SK-N-SH treated with all-trans-retinoic acid at 6 μM for 48 hours (cell line): ENCODE data around the gene FBXL17.

ENCODE experiments used
- OSR1 ChIP-seq: fragments of 250-450 bp; sonication (Bioruptor Pico); IDR thresholded peaks from 2 replicates; pipeline ENCODE4 v1.8.0; 2022; ENCODE audit warnings: moderate library complexity, mild to moderate bottlenecking, inconsistent platforms
- TCF4 ChIP-seq: fragments of 250-450 bp; sonication (Bioruptor Pico); IDR thresholded peaks from 2 replicates; pipeline ENCODE4 v1.8.0; 2021; ENCODE audit warnings: mild to moderate bottlenecking, moderate library complexity, borderline replicate concordance
- ZFP3 ChIP-seq: fragments of 250-450 bp; sonication (Bioruptor Pico); IDR thresholded peaks from 2 replicates; pipeline ENCODE4 v1.5.0; 2020; ENCODE audit warnings: mild to moderate bottlenecking, moderate library complexity
- ZFP30 ChIP-seq: fragments of 450-650 bp; formaldehyde crosslinking; IDR thresholded peaks from 2 replicates; pipeline ENCODE4 v1.5.0; 2022; ENCODE audit warnings: mild to moderate bottlenecking, moderate library complexity
- ZNF565 ChIP-seq: fragments of 450-650 bp; formaldehyde crosslinking; conservative IDR thresholded peaks from 2 replicates; pipeline ENCODE4 v1.5.0; 2020; ENCODE audit warnings: low read depth, mild to moderate bottlenecking, moderate library complexity
- ZNF70 ChIP-seq: fragments of 450-650 bp; formaldehyde crosslinking; IDR thresholded peaks from 2 replicates; pipeline ENCODE4 v1.5.0; 2020; ENCODE audit warnings: mild to moderate bottlenecking, moderate library complexity
- ZNF8 ChIP-seq: fragments of 450-650 bp; formaldehyde crosslinking; IDR thresholded peaks from 2 replicates; pipeline ENCODE4 v1.5.0; 2020; ENCODE audit warnings: mild to moderate bottlenecking, moderate library complexity
- TF ChIP-seq, protein P1 (sequence below): fragments of 250-450 bp; sonication (Bioruptor Pico); IDR thresholded peaks from 2 replicates; pipeline ENCODE4 v1.5.1; 2020; ENCODE audit warnings: low read depth, mild to moderate bottlenecking, moderate library complexity
- TF ChIP-seq, protein P2 (sequence below): fragments of 250-450 bp; sonication (Bioruptor Pico); IDR thresholded peaks from 2 replicates; pipeline ENCODE4 v1.8.0; 2020; ENCODE audit warnings: mild to moderate bottlenecking, moderate library complexity, borderline replicate concordance
- TF ChIP-seq, protein P3 (sequence below): fragments of 250-450 bp; sonication (Bioruptor Pico); IDR thresholded peaks from 2 replicates; pipeline ENCODE4 v1.8.0; 2021; ENCODE audit warnings: low read depth, mild to moderate bottlenecking, moderate library complexity, borderline replicate concordance

DNA sequence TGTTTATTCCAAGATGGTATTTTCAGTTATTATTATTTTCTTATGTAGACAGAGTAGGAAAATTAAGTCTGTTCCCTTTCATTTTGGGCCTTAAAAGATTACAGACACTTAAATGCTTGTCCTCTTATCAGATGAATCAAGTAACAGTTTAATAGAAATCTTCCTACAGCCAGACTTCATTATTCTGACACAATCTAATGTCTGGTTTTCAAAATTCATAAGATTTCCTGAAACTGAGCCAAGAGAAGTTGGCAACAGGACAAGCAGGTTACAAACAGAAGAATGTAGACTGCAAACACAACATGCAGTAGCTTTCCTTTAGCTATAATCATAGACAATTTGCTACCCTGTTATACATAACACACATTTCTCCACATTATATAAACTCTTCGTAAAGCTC is 130.5 kb downstream of the FBXL17 start:
- TF ChIP-seq, protein P1, sequence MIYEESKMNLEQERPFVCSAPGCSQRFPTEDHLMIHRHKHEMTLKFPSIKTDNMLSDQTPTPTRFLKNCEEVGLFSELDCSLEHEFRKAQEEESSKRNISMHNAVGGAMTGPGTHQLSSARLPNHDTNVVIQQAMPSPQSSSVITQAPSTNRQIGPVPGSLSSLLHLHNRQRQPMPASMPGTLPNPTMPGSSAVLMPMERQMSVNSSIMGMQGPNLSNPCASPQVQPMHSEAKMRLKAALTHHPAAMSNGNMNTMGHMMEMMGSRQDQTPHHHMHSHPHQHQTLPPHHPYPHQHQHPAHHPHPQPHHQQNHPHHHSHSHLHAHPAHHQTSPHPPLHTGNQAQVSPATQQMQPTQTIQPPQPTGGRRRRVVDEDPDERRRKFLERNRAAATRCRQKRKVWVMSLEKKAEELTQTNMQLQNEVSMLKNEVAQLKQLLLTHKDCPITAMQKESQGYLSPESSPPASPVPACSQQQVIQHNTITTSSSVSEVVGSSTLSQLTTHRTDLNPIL (CRISPR knock-in tag), result no peak
- TF ChIP-seq, protein P2, sequence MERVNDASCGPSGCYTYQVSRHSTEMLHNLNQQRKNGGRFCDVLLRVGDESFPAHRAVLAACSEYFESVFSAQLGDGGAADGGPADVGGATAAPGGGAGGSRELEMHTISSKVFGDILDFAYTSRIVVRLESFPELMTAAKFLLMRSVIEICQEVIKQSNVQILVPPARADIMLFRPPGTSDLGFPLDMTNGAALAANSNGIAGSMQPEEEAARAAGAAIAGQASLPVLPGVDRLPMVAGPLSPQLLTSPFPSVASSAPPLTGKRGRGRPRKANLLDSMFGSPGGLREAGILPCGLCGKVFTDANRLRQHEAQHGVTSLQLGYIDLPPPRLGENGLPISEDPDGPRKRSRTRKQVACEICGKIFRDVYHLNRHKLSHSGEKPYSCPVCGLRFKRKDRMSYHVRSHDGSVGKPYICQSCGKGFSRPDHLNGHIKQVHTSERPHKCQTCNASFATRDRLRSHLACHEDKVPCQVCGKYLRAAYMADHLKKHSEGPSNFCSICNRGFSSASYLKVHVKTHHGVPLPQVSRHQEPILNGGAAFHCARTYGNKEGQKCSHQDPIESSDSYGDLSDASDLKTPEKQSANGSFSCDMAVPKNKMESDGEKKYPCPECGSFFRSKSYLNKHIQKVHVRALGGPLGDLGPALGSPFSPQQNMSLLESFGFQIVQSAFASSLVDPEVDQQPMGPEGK (CRISPR knock-in tag), result no peak
- no peak for TF ChIP-seq OSR1 (CRISPR knock-in tag)
- TF ChIP-seq TCF4 (CRISPR knock-in tag), result peak; percentile 58; the same call in 1 of the 2 replicates
- TF ChIP-seq ZNF70, result no peak
- TF ChIP-seq ZFP30, result no peak
- no peak for TF ChIP-seq ZNF565 (CRISPR knock-in tag)
- TF ChIP-seq, protein P3, sequence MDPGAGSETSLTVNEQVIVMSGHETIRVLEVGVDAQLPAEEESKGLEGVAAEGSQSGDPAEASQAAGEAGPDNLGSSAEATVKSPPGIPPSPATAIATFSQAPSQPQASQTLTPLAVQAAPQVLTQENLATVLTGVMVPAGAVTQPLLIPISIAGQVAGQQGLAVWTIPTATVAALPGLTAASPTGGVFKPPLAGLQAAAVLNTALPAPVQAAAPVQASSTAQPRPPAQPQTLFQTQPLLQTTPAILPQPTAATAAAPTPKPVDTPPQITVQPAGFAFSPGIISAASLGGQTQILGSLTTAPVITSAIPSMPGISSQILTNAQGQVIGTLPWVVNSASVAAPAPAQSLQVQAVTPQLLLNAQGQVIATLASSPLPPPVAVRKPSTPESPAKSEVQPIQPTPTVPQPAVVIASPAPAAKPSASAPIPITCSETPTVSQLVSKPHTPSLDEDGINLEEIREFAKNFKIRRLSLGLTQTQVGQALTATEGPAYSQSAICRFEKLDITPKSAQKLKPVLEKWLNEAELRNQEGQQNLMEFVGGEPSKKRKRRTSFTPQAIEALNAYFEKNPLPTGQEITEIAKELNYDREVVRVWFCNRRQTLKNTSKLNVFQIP (CRISPR knock-in tag), result no peak
- no peak for TF ChIP-seq ZNF8 (CRISPR knock-in tag)
- no peak for TF ChIP-seq ZFP3 (CRISPR knock-in tag)
